PC-3 (cell line): ENCODE measurements around the gene FRRS1L. TPM values are rescaled to one million over a fixed set of nuclear protein-coding genes. Genes with fewer than 3 reads are reported as not detected.

Source experiments
- ATAC-seq: fragments of 200-7000 bp; cut with Tn5 transposase; 2 replicates; pipeline ENCODE4 v1.9.1; 2020; ENCODE audit warnings: mild to moderate bottlenecking, moderate library complexity
- Bru-seq: library from RNA; stranded (reverse); fragments of 400-500 nt; gene quantifications from one replicate; lab custom pipeline; 2021; lab: Mats Ljungman, UMichigan
- BruChase-seq, 2 experiments: library from RNA; stranded (reverse); fragments of 400-500 nt; gene quantifications; one replicate each; lab custom pipeline; 2021; lab: Mats Ljungman, UMichigan
- BruUV-seq: library from RNA; stranded (reverse); fragments of 400-500 nt; replicated peaks from 2 replicates; lab custom pipeline; 2021; lab: Mats Ljungman, UMichigan
- CTCF ChIA-PET: fragments of 300-600 bp; sonication (Branson Sonifier 250); formaldehyde crosslinking; loops from one replicate; lab custom pipeline; 2022; ENCODE audit warnings: antibody characterized with exemption; lab: Charles Lee
- POLR2A ChIA-PET: fragments of 300-600 bp; sonication (Branson Sonifier 250); formaldehyde crosslinking; loops from one replicate; lab custom pipeline; 2022; ENCODE audit warnings: antibody characterized with exemption; ENCODE audit not compliant: unreplicated experiment; lab: Charles Lee
- DNase-seq: peaks from one replicate; pipeline ENCODE4 v3.0.0-alpha.2; 2015
- H2AFZ ChIP-seq: fragments of 300-600 bp; sonication (generic); 2 replicates; pipeline ENCODE4 v1.6.0; 2016; ENCODE audit warnings: antibody characterized with exemption, low read length
- H3F3A ChIP-seq: fragments of 300-600 bp; sonication (generic); one replicate; pipeline ENCODE4 v1.6.0; 2017; ENCODE audit warnings: antibody characterized with exemption, low read length, control low read depth, mild to moderate bottlenecking; ENCODE audit not compliant: unreplicated experiment
- H3K27ac ChIP-seq: fragments of 300-600 bp; sonication (generic); 2 replicates; pipeline ENCODE4 v1.5.1; 2016; ENCODE audit warnings: mild to moderate bottlenecking, low read length
- H3K27me3 ChIP-seq: fragments of 300-600 bp; sonication (generic); 2 replicates; pipeline ENCODE4 v1.6.1; 2016; ENCODE audit warnings: low read length, mixed read lengths
- H3K36me3 ChIP-seq: fragments of 300-600 bp; sonication (generic); 2 replicates; pipeline ENCODE4 v1.6.1; 2016; ENCODE audit warnings: low read depth, mixed run types, low read length, mixed read lengths
- H3K4me1 ChIP-seq: fragments of 300-600 bp; sonication (generic); 2 replicates; pipeline ENCODE4 v1.5.1; 2016; ENCODE audit warnings: low read length; ENCODE audit not compliant: insufficient read depth
- H3K4me2 ChIP-seq: fragments of 300-600 bp; sonication (generic); 2 replicates; pipeline ENCODE4 v1.6.0; 2016; ENCODE audit warnings: low read length
- H3K4me3 ChIP-seq: fragments of 300-600 bp; sonication (generic); 2 replicates; pipeline ENCODE4 v1.5.1; 2016; ENCODE audit warnings: mild to moderate bottlenecking, low read length, mixed read lengths
- H3K79me2 ChIP-seq: fragments of 300-600 bp; sonication (generic); 2 replicates; pipeline ENCODE4 v1.6.1; 2017; ENCODE audit warnings: low read length, mixed read lengths
- H3K9ac ChIP-seq: fragments of 300-600 bp; sonication (generic); 2 replicates; pipeline ENCODE4 v1.6.0; 2016; ENCODE audit warnings: mild to moderate bottlenecking, low read length
- H3K9me2 ChIP-seq: fragments of 300-600 bp; sonication (generic); replicated peaks from 2 replicates; pipeline ENCODE4 v1.6.1; 2016; ENCODE audit warnings: mixed run types, low read length, mixed read lengths
- H3K9me3 ChIP-seq: fragments of 300-600 bp; sonication (generic); 2 replicates; pipeline ENCODE4 v1.6.1; 2016; ENCODE audit warnings: low read length, mixed read lengths
- H4K20me1 ChIP-seq: fragments of 300-600 bp; sonication (generic); 2 replicates; pipeline ENCODE4 v1.6.1; 2016; ENCODE audit warnings: low read length, mixed read lengths
- EZH2 ChIP-seq: fragments of 300-600 bp; sonication (generic); IDR thresholded peaks from one replicate; pipeline ENCODE4 v1.6.1; 2017; ENCODE audit warnings: antibody characterized with exemption, mild to moderate bottlenecking, low read length; ENCODE audit not compliant: unreplicated experiment
- EZH2phosphoT487 ChIP-seq: fragments of 300-600 bp; sonication (generic); IDR thresholded peaks from 2 replicates; pipeline ENCODE4 v1.6.1; 2018; ENCODE audit warnings: mild to moderate bottlenecking, antibody characterized with exemption, low read length, borderline replicate concordance
- intact Hi-C: fragments of 100-400 bp; cut with micrococcal nuclease; formaldehyde crosslinking; loops from 2 replicates; pipeline ENCODE4 v1.9.0; 2023
- long read RNA-seq: library from polyadenylated mRNA; unstranded; transcript quantifications from one replicate; pipeline ENCODE4 v2.0.0, GENCODE V29; 2021; ENCODE audit not compliant: unreplicated experiment
- total RNA-seq: library from RNA; depleted of rRNA; stranded (reverse); fragments of >200 nt; gene quantifications from 2 replicates; pipeline ENCODE4 v1.2.3, GENCODE V29; 2014; rRNA removed
- TF ChIP-seq, protein P1 (sequence below): fragments of 300-600 bp; sonication (generic); conservative IDR thresholded peaks from 2 replicates; pipeline ENCODE4 v1.5.1; 2017; ENCODE audit warnings: antibody characterized with exemption, low read depth, mild to moderate bottlenecking, low read length

FRRS1L gene, protein sequence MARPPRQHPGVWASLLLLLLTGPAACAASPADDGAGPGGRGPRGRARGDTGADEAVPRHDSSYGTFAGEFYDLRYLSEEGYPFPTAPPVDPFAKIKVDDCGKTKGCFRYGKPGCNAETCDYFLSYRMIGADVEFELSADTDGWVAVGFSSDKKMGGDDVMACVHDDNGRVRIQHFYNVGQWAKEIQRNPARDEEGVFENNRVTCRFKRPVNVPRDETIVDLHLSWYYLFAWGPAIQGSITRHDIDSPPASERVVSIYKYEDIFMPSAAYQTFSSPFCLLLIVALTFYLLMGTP
- total RNA-seq: not detected in 2 replicates
- Bru-seq, nascent RNA: percentile 6 among the genes with signal in this experiment
- BruChase-seq, experiment 1, labeled RNA remaining after a 6-hour chase: percentile 21 among the genes with signal in this experiment
- BruChase-seq, experiment 2, labeled RNA remaining after a 2-hour chase: percentile 25 among the genes with signal in this experiment
- long read RNA-seq: 0 reads

DNA sequence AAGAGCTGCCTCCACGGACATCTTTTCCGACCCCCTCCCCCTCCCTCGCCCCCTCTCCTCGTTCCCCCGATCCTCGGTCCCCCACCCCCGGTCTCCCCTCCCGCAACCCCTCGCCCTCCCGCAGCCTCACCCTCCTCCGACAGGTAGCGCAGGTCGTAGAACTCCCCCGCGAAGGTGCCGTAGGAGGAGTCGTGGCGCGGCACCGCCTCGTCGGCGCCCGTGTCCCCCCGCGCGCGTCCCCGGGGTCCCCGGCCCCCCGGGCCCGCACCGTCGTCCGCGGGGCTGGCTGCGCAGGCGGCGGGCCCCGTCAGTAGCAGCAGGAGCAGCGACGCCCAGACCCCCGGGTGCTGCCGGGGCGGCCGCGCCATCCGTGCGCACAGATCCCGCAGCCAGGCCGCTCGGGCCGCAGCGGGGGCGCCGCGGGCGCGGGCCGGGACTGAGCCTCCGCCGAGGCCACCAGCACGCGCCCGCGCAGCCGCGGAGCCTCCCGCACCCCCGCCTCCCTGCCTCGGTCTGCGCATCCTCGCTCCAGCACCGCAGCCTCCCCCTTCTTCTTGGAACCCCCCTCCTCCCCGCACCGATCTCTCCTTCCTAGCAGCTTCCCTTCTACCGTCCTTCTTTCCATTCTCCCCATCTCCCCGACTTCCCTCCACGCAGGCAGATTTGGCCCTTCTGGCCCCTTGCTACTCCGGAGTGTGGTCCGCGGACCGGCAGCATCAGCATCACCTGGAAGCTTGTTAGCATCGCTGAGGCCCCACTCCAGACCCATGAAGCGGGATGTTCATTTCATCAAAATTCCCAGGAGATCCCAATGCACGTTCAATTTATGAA, at the start of gene FRRS1L:
FRRS1L (minus strand) TSS at position 479 of the 831 bp plus-strand sequence; CDS start at position 368, 111 bp downstream.
- intact Hi-C loops: no loop called here
- ATAC-seq: no peak

DNA sequence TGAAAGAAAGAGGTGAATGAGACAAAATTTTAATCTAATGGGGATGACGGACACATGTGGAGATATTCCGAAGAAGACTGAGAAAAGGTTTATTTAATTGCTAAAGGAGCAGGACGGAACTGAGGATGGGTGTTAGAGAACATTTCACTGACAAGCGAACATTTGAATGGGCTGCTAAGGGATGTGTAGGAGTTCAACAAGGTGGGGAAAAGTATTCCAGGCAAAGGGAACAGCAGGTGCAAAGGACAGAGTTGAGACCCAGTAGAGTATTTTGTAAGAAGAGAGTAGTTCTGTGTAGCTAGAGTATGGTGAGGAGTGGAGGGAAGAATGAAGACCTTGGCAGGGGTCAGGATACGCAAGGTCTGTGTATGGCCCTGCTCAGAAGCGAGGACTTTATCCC, 47.4 kb upstream of the FRRS1L start:
- BruUV-seq: no TSS peak
- Histone ChIP-seq H3K36me3 (no peaks in the 10 kb centered on the region), H3K4me3 (no peak overlapping the region), H3K9me2 (no peaks in the 10 kb centered on the region), H3K4me2 (no peak overlapping the region), H3F3A (no peaks in the 10 kb centered on the region), H3K27ac (no peak overlapping the region), H3K9me3 (no peaks in the 10 kb centered on the region), H3K4me1 (no peaks in the 10 kb centered on the region), H3K79me2 (no peaks in the 10 kb centered on the region), H4K20me1 (no peaks in the 10 kb centered on the region), H3K27me3 (no peaks in the 10 kb centered on the region), H3K9ac (no peak overlapping the region), H2AFZ (no peak overlapping the region)
- TF ChIP-seq, protein P1, sequence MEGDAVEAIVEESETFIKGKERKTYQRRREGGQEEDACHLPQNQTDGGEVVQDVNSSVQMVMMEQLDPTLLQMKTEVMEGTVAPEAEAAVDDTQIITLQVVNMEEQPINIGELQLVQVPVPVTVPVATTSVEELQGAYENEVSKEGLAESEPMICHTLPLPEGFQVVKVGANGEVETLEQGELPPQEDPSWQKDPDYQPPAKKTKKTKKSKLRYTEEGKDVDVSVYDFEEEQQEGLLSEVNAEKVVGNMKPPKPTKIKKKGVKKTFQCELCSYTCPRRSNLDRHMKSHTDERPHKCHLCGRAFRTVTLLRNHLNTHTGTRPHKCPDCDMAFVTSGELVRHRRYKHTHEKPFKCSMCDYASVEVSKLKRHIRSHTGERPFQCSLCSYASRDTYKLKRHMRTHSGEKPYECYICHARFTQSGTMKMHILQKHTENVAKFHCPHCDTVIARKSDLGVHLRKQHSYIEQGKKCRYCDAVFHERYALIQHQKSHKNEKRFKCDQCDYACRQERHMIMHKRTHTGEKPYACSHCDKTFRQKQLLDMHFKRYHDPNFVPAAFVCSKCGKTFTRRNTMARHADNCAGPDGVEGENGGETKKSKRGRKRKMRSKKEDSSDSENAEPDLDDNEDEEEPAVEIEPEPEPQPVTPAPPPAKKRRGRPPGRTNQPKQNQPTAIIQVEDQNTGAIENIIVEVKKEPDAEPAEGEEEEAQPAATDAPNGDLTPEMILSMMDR: no peak
- no peak for TF ChIP-seq EZH2
- TF ChIP-seq EZH2phosphoT487: no peak
- ATAC-seq: no peak
- ChIA-PET CTCF (no interaction called here), POLR2A (no interaction called here)
- intact Hi-C loops: no loop called here
- DNase-seq: no peak

More for the DNA sequence above, at the start of gene FRRS1L:
- Histone ChIP-seq H3K4me3 (no peak within 1 kb of the TSS), H4K20me1 (no peaks in the 10 kb centered on the region), H3K79me2 (no peaks in the 10 kb centered on the region), H3K9me3 (no peaks in the 10 kb centered on the region), H3K27me3 (no peaks in the 10 kb centered on the region), H2AFZ (no peak within 1 kb of the TSS), H3K36me3 (no peaks in the 10 kb centered on the region), H3K27ac (no peak within 1 kb of the TSS), H3K4me2 (no peak within 1 kb of the TSS), H3K4me1 (no peaks in the 10 kb centered on the region), H3K9ac (no peak within 1 kb of the TSS), H3F3A (no peaks in the 10 kb centered on the region), H3K9me2 (no peaks in the 10 kb centered on the region)
- TF ChIP-seq, protein P1: no peak
- no peak for TF ChIP-seq EZH2
- TF ChIP-seq EZH2phosphoT487: no peak
- ChIA-PET CTCF (no interaction called here), POLR2A (no interaction called here)
- BruUV-seq: no TSS peak
- no peak for DNase-seq
